ENCODE measurements around the gene SLC3A2. TPM values are rescaled to one million over a fixed set of nuclear protein-coding genes. Genes with fewer than 3 reads are reported as not detected.
"Not testable (repeated sequence)": the region's sequence is repeated elsewhere in the genome, so short reads cannot be mapped to it uniquely, and the experiment has no call there.

The SLC3A2 gene
- total RNA-seq, 2 experiments from 2014 or later: 309 to 314 TPM

- Mint-ChIP-seq H3K9me3 (no peaks in the 10 kb centered on the region), H3K36me3 (peaks cover 12% of the 10 kb centered on the region), H3K27me3 (no peaks in the 10 kb centered on the region), H3K4me1 (ENCODE audit: low read depth) (peaks cover 17% of the 10 kb centered on the region), H3K4me3 (no peak overlapping the region), H3K27ac (no peak overlapping the region)
- CTCF ChIA-PET: interaction anchor here (3.4 kb wide), 1 partner anchor 55 kb away, joined by 32 read pairs; the partner anchor contains the start of gene TMEM179B
- peak; percentile 67 for DNase-seq
- intact Hi-C loops (cut with micrococcal nuclease): loop anchor here (1.0 to 5.0 kb wide), 3 partner anchors 13 to 285 kb away; partner anchors contain the start of genes EML3 and ROM1
- POLR2A ChIA-PET: interaction anchor here (1.0 to 7.0 kb wide), 16 partner anchors 10 to 299 kb away, joined by 3 to 443 read pairs (median 15); partner anchors contain the start of genes BSCL2, C11orf98, CSKMT and EEF1G
Observed at GRCh38 chr11:62842171-62842741, 38.4 kb upstream of the SLC3A2 start.

GRCh38 chr11:62842891-62843290 is 37.8 kb upstream of the SLC3A2 start:
- H3K27me3 Mint-ChIP-seq, CTCF ChIA-PET, H3K36me3 Mint-ChIP-seq, H3K4me3 Mint-ChIP-seq, DNase-seq, H3K27ac Mint-ChIP-seq, H3K9me3 Mint-ChIP-seq: not testable (repeated sequence)
- intact Hi-C loops (cut with micrococcal nuclease): loop anchor here (1.0 to 5.0 kb wide), 3 partner anchors 12 to 286 kb away; partner anchors contain the start of genes EML3 and ROM1
- peaks cover 12% of the 10 kb centered on the region for H3K4me1 Mint-ChIP-seq (ENCODE audit: low read depth)
- POLR2A ChIA-PET: interaction anchor here (1.0 to 7.0 kb wide), 3 partner anchors 11 to 56 kb away, joined by 3 to 443 read pairs (median 7); partner anchors contain the start of genes NXF1 and TMEM179B

GRCh38 chr11:62843466-62843865 is 37.2 kb upstream of the SLC3A2 start:
- H3K4me1 Mint-ChIP-seq (ENCODE audit: low read depth): peaks cover 12% of the 10 kb centered on the region
- no peaks in the 10 kb centered on the region for H3K27me3 Mint-ChIP-seq
- POLR2A ChIA-PET: interaction anchor here (0.6 to 7.0 kb wide), 4 partner anchors 10 to 71 kb away, joined by 3 to 443 read pairs (median 6); partner anchors contain the start of genes NXF1 and TMEM179B
- H3K27ac Mint-ChIP-seq: no peak overlapping the region
- H3K36me3 Mint-ChIP-seq: peaks cover 7% of the 10 kb centered on the region
- H3K9me3 Mint-ChIP-seq: no peaks in the 10 kb centered on the region
- H3K4me3 Mint-ChIP-seq: peak overlapping the region; percentile 39
- intact Hi-C loops (cut with micrococcal nuclease): loop anchor here (5.0 kb wide), 2 partner anchors 231 to 286 kb away; partner anchors contain the start of genes EML3 and ROM1
- no peak for DNase-seq
- CTCF ChIA-PET: no interaction called here

DNA sequence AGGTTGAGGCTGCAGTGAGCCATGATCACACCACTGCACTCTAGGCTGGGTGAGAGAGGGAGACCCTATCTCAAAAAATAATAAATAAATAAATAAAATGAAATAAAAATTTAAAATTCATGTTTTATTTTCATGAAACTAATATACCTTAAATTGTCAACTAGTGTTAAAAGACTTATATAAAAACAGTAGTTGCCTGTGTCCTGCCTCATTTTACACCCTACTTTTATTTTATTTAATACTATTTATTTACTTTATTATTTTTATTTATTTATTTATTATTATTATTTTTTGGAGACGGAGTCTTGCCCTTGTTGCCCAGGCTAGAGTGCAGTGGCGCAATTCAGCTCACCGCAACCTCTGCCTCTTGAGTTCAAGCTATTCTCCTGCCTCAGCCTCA is 36.5 kb upstream of the SLC3A2 start:
- H3K27me3 Mint-ChIP-seq: no peaks in the 10 kb centered on the region
- H3K9me3 Mint-ChIP-seq: no peaks in the 10 kb centered on the region
- ChIA-PET CTCF (interaction anchor here (0.6 kb wide), 1 partner anchor 111 kb away, joined by 3 read pairs; no protein-coding TSS in a partner anchor), POLR2A (interaction anchor here (0.6 to 7.0 kb wide), 2 partner anchors 9 to 71 kb away, joined by 4 to 443 read pairs; no protein-coding TSS in a partner anchor)
- H3K36me3 Mint-ChIP-seq: peaks cover 4% of the 10 kb centered on the region
- no peak overlapping the region for H3K27ac Mint-ChIP-seq
- no peak for DNase-seq
- peaks cover 8% of the 10 kb centered on the region for H3K4me1 Mint-ChIP-seq (ENCODE audit: low read depth)
- no peak overlapping the region for H3K4me3 Mint-ChIP-seq
- intact Hi-C loops (cut with micrococcal nuclease): loop anchor here (5.0 kb wide), 2 partner anchors 232 to 287 kb away; partner anchors contain the start of genes EML3 and ROM1

DNA sequence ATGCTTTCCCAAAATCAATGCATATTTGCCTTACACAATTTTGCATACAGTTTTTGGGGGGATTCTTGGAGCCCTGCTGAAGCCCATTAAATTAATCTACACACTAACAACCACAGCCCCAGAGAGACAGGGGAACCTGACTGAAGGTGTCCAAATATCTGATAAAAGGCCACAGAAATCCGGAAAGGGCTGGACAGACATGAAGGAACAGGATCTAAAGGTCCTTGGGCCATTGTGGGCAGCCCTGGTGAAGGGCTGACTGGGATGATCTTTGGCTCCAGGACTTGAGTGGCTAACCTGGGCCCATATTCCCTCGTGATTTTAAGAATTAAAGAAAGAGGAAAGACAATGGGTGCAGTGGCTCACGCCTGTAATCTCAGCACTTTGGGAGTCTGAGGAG is 34.5 kb upstream of the SLC3A2 start:
- no peak for DNase-seq
- H3K36me3 Mint-ChIP-seq: no peaks in the 10 kb centered on the region
- CTCF ChIA-PET: no interaction called here
- intact Hi-C loops (cut with micrococcal nuclease): no loop called here
- POLR2A ChIA-PET: no interaction called here
- no peak overlapping the region for H3K27ac Mint-ChIP-seq
- H3K4me3 Mint-ChIP-seq: no peak overlapping the region
- peaks cover 3% of the 10 kb centered on the region for H3K4me1 Mint-ChIP-seq (ENCODE audit: low read depth)
- no peaks in the 10 kb centered on the region for H3K9me3 Mint-ChIP-seq
- H3K27me3 Mint-ChIP-seq: no peaks in the 10 kb centered on the region

GRCh38 chr11:62847767-62848314 is 32.9 kb upstream of the SLC3A2 start:
- Mint-ChIP-seq H3K27me3 (no peaks in the 10 kb centered on the region), H3K9me3 (no peaks in the 10 kb centered on the region)
- CTCF ChIA-PET: interaction anchor here (1.0 kb wide), 1 partner anchor 62 kb away, joined by 3 read pairs; no protein-coding TSS in a partner anchor

DNA sequence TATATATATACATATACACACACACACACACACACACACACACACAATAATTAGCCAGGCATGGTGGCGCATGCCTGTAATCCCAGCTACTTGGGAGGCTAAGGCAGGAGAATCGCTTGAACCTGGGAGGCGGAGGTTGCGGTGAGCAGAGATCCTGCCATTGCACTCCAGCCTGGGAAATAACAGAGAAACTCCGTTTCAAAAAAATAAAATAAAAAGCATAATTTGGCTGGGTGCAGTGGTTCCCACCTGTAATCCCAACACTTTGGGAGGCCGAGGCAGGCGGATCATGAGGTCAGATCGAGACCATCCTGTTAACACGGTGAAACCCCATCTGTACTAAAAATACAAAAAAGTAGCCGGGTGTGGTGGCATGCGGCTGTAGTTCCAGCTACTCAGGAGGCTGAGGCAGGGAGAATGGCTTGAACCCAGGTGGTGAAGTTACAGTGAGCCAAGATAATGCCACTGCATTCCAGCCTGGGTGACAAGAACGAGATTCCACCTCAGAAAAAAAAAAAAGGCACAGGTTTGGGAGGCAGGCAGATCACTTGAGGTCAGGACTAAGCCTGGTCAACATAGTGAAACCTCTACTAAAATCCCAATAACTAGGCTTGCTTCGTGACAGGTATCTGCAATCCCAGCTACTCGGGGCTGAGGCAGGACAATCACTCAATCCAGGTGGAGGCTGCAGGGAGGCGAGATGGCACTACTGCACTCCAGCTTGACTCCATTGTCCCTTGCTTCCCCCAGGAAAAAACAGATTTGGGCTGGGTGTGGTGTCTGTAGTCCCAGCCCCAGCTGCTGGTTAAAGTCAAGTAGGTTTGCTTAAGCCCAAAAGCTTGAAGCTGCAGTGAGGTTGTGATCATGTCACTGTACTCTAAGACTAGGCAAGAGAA is 29.5 kb upstream of the SLC3A2 start:
- H3K27ac Mint-ChIP-seq: peak overlapping the region; percentile 94
- POLR2A ChIA-PET: interaction anchor here (0.6 to 9.9 kb wide), 11 partner anchors 9 to 181 kb away, joined by 3 to 443 read pairs (median 3); partner anchors contain the start of genes LBHD1, SLC3A2, STX5 and TEX54
- H3K36me3 Mint-ChIP-seq: peaks cover 45% of the 10 kb centered on the region
- CTCF ChIA-PET: interaction anchor here (0.8 to 3.1 kb wide), 4 partner anchors 10 to 64 kb away, joined by 3 to 14 read pairs (median 4); partner anchors contain the start of genes SLC3A2 and TMEM179B
- H3K9me3 Mint-ChIP-seq: no peaks in the 10 kb centered on the region
- H3K4me3 Mint-ChIP-seq: peak overlapping the region; percentile 95
- H3K27me3 Mint-ChIP-seq: peaks cover 3% of the 10 kb centered on the region
- DNase-seq: no peak
- H3K4me1 Mint-ChIP-seq (ENCODE audit: low read depth): peaks cover 27% of the 10 kb centered on the region
- intact Hi-C loops (cut with micrococcal nuclease): no loop called here

More at GRCh38 chr11:62847767-62848314, 32.9 kb upstream of the SLC3A2 start:
- intact Hi-C loops (cut with micrococcal nuclease): no loop called here
- no peak for DNase-seq
- H3K4me1 Mint-ChIP-seq (ENCODE audit: low read depth): peaks cover 14% of the 10 kb centered on the region
- POLR2A ChIA-PET: interaction anchor here (0.5 to 1.0 kb wide), 4 partner anchors 8 to 249 kb away, joined by 3 read pairs; no protein-coding TSS in a partner anchor
- H3K4me3 Mint-ChIP-seq: no peak overlapping the region
- peaks cover 13% of the 10 kb centered on the region for H3K36me3 Mint-ChIP-seq
- H3K27ac Mint-ChIP-seq: no peak overlapping the region

DNA sequence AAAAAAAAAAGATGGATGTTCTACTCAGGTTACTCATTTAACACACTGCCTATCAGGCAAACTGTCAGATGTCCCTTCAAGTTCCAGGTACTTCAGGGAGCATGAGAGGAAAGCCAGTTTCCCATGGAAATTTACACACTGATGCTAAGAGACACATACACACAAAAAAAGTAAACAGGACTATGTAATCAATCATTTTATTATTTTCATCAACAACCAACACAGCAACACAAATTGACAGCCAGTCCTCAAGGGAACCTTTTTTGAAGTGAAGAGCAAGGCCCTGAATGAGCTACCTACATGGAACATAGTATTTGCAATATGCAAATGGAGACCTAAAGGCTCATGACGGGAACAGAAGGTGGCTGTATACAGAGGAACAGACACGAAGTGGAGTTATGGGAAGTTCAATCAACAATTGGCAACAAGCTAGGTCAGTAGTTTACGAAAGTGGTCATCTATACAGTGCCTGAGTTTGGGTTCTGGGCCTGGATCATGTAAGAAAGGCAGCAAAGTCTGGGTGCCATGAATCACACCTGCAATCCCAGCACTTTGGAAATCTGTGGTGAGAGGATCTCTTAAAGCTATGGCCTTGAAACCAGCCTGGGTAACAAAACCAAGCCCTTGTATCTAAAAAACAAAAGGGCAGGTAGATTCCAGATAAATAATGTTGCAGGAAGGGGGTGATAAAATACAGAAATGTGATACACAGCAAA is 28.7 kb upstream of the SLC3A2 start:
- Mint-ChIP-seq H3K36me3 (peaks cover 45% of the 10 kb centered on the region), H3K27ac (peak overlapping the region; percentile 94), H3K4me1 (ENCODE audit: low read depth) (peaks cover 28% of the 10 kb centered on the region), H3K27me3 (peaks cover 3% of the 10 kb centered on the region), H3K9me3 (no peaks in the 10 kb centered on the region), H3K4me3 (peak overlapping the region; percentile 95)
- intact Hi-C loops (cut with micrococcal nuclease): no loop called here
- CTCF ChIA-PET: interaction anchor here (0.8 to 3.1 kb wide), 4 partner anchors 10 to 65 kb away, joined by 3 to 14 read pairs (median 4); partner anchors contain the start of genes SLC3A2 and TMEM179B
- no peak for DNase-seq
- POLR2A ChIA-PET: interaction anchor here (0.6 to 9.9 kb wide), 10 partner anchors 10 to 207 kb away, joined by 3 to 443 read pairs (median 3); partner anchors contain the start of genes LBHD1, SLC3A2, STX5 and TEX54

- Mint-ChIP-seq H3K27me3 (peaks cover 3% of the 10 kb centered on the region), H3K4me3 (peak overlapping the region; percentile 95), H3K27ac (peak overlapping the region; percentile 94), H3K4me1 (ENCODE audit: low read depth) (peaks cover 35% of the 10 kb centered on the region), H3K36me3 (peaks cover 50% of the 10 kb centered on the region), H3K9me3 (no peaks in the 10 kb centered on the region)
- no peak for DNase-seq
- intact Hi-C loops (cut with micrococcal nuclease): no loop called here
- POLR2A ChIA-PET: interaction anchor here (0.6 to 9.9 kb wide), 7 partner anchors 11 to 208 kb away, joined by 3 to 443 read pairs (median 11); partner anchors contain the start of genes C11orf98, CSKMT, LBHD1 and SLC3A2
- CTCF ChIA-PET: interaction anchor here (0.8 to 6.0 kb wide), 3 partner anchors 9 to 66 kb away, joined by 3 to 56 read pairs (median 10); partner anchors contain the start of genes SLC3A2 and TMEM179B
Observed at GRCh38 chr11:62852523-62853188, 28.0 kb upstream of the SLC3A2 start.

GRCh38 chr11:62853279-62853965 is 27.3 kb upstream of the SLC3A2 start:
- POLR2A ChIA-PET: interaction anchor here (1.0 to 9.9 kb wide), 14 partner anchors 11 to 262 kb away, joined by 3 to 443 read pairs (median 31); partner anchors contain the start of genes C11orf98, CSKMT, HNRNPUL2 and LBHD1
- H3K27me3 Mint-ChIP-seq: peaks cover 3% of the 10 kb centered on the region
- H3K4me3 Mint-ChIP-seq: peak overlapping the region; percentile 95
- peak; percentile 49 for DNase-seq
- peaks cover 57% of the 10 kb centered on the region for H3K36me3 Mint-ChIP-seq
- H3K4me1 Mint-ChIP-seq (ENCODE audit: low read depth): peaks cover 42% of the 10 kb centered on the region
- intact Hi-C loops (cut with micrococcal nuclease): no loop called here
- H3K27ac Mint-ChIP-seq: peak overlapping the region; percentile 94
- CTCF ChIA-PET: interaction anchor here (1.3 to 6.0 kb wide), 4 partner anchors 12 to 66 kb away, joined by 3 to 56 read pairs (median 18); partner anchors contain the start of genes SLC3A2 and TMEM179B
- no peaks in the 10 kb centered on the region for H3K9me3 Mint-ChIP-seq

Data from activated CD4-positive, alpha-beta memory T cell treated with anti-CD3 and anti-CD28 coated beads for 36 hours (primary cell).